ENCODE results near the gene RSPO1. TPM values are rescaled to one million over a fixed set of nuclear protein-coding genes. Genes with fewer than 3 reads are reported as not detected.

The RSPO1 gene
- total and polyA plus RNA-seq, 2 of the 13 experiments (the other 11 are each of a cell fraction or from before 2014, with no cell fraction given), result not detected

- in situ Hi-C loops (cut with HindIII; ENCODE audit: extremely low pct_ligation_motif_present, low pct_unique_long_range_greater_than_20kb) (no loop called here), intact Hi-C loops (cut with micrococcal nuclease; ENCODE audit: unreplicated experiment) (no loop called here)
- DNase-seq (ENCODE audit: low spot score) (no peak), ATAC-seq (no peak), FAIRE-seq (no peak)
- 18% methylated on average over 7 of the region's 7 CpGs for WGBS (ENCODE audit: low lambda C conversion rate)
- BruUV-seq (replicated peaks), result no TSS peak
- Histone ChIP-seq H3K36me3 (replicated peaks in 1 of 2; ENCODE audit: control insufficient read depth in 1 of 2, insufficient read depth in 2 of 2, low read length in 2 of 2) (no peaks in the 10 kb centered on the region), H3K4me3 (replicated peaks in 1 of 3; ENCODE audit: insufficient read depth in 1 of 3, low read depth in 2 of 3, low read length in 3 of 3) (no peak overlapping the region), H4K20me1 (ENCODE audit: insufficient read depth, low read length) (no peaks in the 10 kb centered on the region), H3K79me2 (ENCODE audit: insufficient read depth, low read length) (no peaks in the 10 kb centered on the region), H2AFZ (ENCODE audit: low read length) (no peak overlapping the region), H3K27ac (ENCODE audit: extremely low read length, insufficient read depth, low read length) (no peak overlapping the region), H3K27me3 (ENCODE audit: control insufficient read depth in 1 of 2, insufficient read depth in 2 of 2, low read length in 2 of 2) (peaks cover 2 to 41% of the 10 kb centered on the region in 2 experiments; a peak in 3 of 5 replicates), H3K9me3 (ENCODE audit: low read length) (no peaks in the 10 kb centered on the region), H3K4me1 (ENCODE audit: insufficient read depth, low read length) (no peaks in the 10 kb centered on the region), H3K4me2 (ENCODE audit: low read depth, low read length) (no peak overlapping the region), H3K9ac (ENCODE audit: insufficient read depth, low read depth, low read length) (no peak overlapping the region)
- ChIA-PET POLR2A (no interaction called here), CTCF (ENCODE audit: low intra/inter-chr PET ratio, low total read pairs) (no interaction called here)
- TF ChIP-seq ZNF292 (CRISPR knock-in tag; IDR thresholded peaks at IDR 0.05; ENCODE audit: borderline replicate concordance, low read depth) (no peak), ZNF639 (CRISPR knock-in tag; conservative IDR thresholded peaks at IDR 0.05) (no peak)
These were observed 12.6 kb upstream of the RSPO1 start for GRCh38 chr1:37647281-37647680.

GRCh38 chr1:37641059-37641458, 6.4 kb upstream of the RSPO1 start:
- no TSS peak for BruUV-seq (replicated peaks)
- no peak for DNase-seq (ENCODE audit: low spot score)
- WGBS (ENCODE audit: low lambda C conversion rate), result 4% methylated on average over 1 of the region's 1 CpG
- Histone ChIP-seq H3K27ac (ENCODE audit: extremely low read length, insufficient read depth, low read length) (no peak overlapping the region), H3K4me1 (ENCODE audit: insufficient read depth, low read length) (no peaks in the 10 kb centered on the region), H3K9me3 (ENCODE audit: low read length) (no peaks in the 10 kb centered on the region), H2AFZ (ENCODE audit: low read length) (no peak overlapping the region), H3K36me3 (replicated peaks in 1 of 2; ENCODE audit: control insufficient read depth in 1 of 2, insufficient read depth in 2 of 2, low read length in 2 of 2) (no peaks in the 10 kb centered on the region), H3K79me2 (ENCODE audit: insufficient read depth, low read length) (no peaks in the 10 kb centered on the region), H4K20me1 (ENCODE audit: insufficient read depth, low read length) (no peaks in the 10 kb centered on the region), H3K4me3 (replicated peaks in 1 of 3; ENCODE audit: insufficient read depth in 1 of 3, low read depth in 2 of 3, low read length in 3 of 3) (no peak overlapping the region), H3K9ac (ENCODE audit: insufficient read depth, low read depth, low read length) (no peak overlapping the region), H3K27me3 (ENCODE audit: control insufficient read depth in 1 of 2, insufficient read depth in 2 of 2, low read length in 2 of 2) (peaks cover 0 to 63% of the 10 kb centered on the region in 2 experiments; a peak in 3 of 5 replicates), H3K4me2 (ENCODE audit: low read depth, low read length) (no peak overlapping the region)
- in situ Hi-C loops (cut with HindIII; ENCODE audit: extremely low pct_ligation_motif_present, low pct_unique_long_range_greater_than_20kb), result no loop called here
- CTCF ChIA-PET (ENCODE audit: low intra/inter-chr PET ratio, low total read pairs), result no interaction called here
- no peak for FAIRE-seq
- intact Hi-C loops (cut with micrococcal nuclease; ENCODE audit: unreplicated experiment), result no loop called here
- no peak for ATAC-seq
- TF ChIP-seq ERF (CRISPR knock-in tag; IDR thresholded peaks at IDR 0.05), result no peak
- POLR2A ChIA-PET, result no interaction called here
